HG02798 (cell line): ENCODE measurements around the gene BBS1.

Source experiments
- ATAC-seq: cut with Tn5 transposase; IDR thresholded peaks from one replicate; pipeline ENCODE4 v1.9.1; 2021; ENCODE audit warnings: mild to moderate bottlenecking; ENCODE audit not compliant: unreplicated experiment, poor library complexity

The BBS1 gene

DNA sequence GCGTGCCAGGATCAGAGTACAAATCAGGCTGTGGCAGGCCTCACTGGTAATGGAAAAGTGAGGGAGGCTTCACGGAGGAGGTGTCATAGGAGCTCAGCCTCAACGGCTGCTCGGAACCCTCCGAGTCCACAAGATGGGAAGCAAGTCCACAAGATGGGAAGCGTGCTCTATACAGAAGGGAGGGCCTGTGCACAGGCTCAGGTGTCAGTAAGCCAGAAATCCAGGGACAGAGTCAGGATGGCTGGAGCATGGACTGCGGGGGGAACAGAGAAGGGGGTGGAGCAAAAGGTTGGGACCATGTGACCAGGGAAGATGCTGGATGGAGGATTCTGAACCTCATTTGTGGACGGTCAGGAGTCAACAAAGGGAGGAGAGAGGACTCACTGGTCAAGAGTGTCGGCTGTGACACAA is 33.6 kb upstream of the BBS1 start:
- no peak for ATAC-seq

DNA sequence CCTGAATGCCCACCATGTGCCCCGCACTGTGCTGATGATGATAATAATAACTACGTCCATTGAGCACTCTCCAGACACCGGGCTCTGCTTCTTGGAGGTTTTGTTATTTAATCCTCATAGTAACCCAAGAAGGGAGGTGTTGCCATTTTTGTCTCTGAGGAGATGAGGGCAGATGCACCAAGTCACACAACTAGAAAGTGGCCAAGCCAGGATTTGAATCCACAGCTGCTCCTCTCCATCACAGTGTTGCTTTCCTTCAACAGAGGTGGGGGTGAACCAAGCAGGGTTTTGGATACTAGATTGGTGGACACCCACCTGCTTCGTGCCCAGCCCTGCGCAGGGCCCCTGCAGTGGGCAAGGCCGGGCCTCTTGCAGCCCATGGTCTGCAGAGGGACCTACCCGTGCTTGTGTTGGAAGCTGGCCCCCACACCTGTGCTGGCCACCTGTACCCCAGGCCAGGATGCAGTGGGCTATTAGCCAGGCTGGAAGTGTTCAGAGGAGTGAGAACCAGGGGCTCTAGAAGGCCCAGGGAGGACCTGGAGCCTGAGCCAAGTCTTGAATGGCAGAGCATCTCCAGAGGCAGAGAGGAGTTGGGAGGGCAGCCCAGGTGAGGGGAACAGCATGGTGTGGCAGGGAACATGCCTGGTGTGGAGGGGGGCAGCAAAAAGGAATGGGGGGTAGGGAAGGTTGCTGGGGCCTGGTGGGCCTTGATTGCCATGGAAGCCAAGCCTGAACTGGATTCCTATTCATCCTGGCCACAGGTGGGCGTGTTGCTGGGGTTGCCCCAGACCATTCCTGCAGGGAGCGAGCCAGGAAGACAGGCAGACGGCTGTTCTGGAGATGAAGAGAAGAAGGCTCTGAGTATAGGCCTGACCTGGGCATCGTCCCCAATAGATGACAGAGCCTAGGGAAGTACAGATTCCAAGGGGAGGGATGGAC is 32.9 kb upstream of the BBS1 start:
- no peak for ATAC-seq

DNA sequence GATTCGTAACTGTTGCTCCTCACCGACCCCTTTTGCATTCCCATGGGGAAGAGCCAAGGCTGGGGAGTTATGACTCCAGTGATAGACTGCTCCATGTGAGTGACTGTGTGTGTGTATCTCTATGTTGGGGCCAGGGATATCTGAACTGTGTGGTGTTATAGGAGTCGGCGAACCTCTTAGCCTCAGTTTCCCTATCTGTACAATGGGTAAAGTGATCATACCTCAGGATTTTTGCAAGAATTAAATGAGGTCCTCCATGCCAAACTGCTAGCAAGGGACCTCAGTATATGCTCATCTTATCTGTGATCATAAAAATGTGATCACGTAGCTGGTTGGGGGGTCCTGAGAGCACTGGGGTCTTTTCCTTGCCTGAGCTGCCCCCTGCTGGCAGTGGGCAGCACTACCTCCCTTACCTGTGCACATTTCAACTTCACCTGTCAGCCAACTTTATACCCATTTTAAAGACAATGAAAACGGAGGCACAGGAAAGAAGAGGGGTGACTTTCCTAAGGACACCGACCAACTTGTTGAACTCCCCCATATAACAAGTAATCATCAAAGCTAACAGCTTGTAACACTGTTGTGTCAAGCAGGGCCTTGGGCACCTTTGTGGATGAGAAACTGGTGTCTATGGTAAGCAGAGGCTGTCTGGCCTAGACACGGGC is 31.6 kb upstream of the BBS1 start:
- no peak for ATAC-seq

DNA sequence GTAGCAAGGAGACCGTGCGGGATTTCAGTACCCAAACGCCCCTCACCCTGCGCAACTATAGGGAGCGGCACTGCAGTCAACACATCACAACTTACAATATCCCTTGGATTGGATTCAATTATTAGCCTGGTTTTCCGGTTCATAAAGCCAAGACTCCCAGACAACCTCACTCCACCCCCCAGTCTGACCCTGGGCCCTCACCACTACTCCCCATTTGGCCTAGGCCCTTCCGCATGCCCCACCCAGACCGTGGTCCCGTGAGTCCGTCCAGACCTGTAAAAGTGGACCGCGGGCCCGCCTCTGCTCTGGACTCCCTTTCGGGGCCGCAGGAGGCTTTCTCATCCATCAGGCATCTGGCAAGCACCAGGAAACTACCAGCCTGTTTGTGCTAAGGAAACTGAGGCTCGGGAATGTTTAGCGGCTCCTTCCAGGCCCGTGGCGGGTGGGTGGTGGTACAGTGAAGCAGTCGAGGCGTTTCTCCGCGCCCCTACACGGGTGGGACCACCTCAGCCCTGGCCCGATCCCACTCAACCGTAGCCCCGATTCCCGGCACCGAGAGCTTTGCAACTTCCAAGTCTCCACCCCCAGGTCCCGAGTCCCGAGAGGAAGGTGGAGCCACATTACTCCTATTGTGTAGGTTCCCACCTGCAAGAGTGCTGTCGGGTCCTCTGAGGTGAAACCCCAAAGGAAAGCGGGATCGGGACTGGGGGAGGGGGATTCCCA is 30.9 kb upstream of the BBS1 start:
- peak; percentile 14 for ATAC-seq

DNA sequence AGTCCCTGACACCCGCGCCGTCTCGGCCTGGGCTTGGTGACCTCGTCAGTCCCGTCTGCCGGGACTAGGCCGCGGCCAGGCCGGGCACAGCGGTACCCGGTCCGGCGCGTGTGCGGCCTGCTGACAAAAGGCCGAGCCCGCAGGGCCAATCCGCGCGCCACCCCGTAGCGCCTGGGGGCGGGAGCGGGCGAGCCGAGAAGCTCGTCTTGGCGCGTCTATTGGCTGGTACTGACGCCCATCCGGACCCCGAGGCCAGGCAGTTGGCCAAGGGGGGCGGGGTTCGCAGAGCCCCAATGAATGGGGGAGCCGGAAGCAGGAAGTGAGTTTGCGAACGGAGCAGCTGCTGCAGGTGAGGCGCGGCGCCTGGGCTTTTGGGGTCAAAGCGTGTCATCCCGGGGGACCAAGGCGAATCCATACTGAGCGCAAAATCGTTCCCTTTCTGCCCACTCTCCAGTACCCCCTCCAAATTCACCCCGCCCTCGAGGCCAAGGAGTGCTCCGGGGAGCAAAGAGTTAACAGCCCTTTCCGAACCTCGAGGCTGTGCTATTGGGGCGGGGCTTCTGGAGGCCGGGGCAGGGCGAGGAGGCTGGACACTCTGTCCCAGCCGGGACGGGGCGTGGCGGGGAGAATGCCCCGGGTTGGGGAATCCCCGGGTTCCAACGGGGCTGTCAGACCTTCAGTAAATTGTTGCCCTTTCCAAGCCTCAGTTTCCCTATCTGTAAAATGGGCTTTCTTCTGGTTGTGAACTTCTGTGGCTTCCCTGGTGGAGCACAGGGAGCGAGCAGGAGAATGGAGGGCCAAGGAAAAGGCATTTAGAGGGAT is 30.1 kb upstream of the BBS1 start, which contains the start of gene DPP3:
TSS of gene DPP3 (plus strand) at position 318 of the 822 bp plus-strand sequence. CDS start 1,767 bp downstream, outside the sequence.
- ATAC-seq: peak; percentile 93

DNA sequence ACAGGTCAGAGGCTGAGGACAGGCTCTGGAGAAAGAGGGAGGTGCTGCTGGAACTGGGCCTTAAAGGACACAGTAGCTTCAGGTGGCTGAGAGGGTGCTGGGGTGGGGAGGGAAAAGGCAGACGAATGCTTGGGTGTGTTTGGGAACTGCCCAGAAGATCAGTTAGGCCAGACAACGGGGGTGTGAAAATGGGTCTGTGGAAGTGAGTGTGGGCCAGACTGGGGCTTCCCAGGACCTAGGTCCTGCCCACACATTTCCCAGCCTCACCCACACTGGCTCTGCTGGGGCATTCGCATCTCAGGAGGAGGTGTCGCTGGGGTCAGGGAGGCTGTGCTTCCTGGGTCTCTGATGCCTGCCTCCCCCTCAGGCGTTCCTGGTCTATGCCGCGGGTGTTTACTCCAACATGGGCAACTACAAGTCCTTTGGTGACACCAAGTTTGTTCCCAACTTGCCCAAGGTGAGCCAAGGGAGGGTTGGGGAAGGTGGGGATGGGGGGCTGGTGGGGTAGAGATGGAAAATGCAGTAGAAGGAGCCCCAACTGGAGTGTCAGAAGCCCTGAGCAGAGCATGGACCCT is 25.5 kb upstream of the BBS1 start:
- ATAC-seq: no peak

DNA sequence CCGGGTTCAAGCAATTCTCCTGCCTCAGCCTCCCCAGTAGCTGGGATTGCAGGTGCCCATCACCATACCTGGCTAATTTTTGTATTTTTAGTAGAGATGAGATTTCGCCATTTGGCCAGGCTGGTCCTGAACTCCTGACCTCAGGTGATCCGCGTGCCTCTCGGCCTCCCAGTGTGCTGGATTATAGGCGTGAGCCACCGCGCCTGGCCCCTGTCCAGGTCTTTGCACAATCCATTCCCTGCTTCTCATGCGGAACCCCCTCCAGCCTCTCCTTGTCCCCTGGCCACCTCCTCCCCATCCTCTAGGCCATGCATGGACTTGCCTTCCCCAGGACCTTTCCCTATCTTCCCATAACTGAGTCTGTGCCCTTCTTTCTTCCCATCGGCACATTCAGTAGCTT is 21.5 kb upstream of the BBS1 start:
- no peak for ATAC-seq

DNA sequence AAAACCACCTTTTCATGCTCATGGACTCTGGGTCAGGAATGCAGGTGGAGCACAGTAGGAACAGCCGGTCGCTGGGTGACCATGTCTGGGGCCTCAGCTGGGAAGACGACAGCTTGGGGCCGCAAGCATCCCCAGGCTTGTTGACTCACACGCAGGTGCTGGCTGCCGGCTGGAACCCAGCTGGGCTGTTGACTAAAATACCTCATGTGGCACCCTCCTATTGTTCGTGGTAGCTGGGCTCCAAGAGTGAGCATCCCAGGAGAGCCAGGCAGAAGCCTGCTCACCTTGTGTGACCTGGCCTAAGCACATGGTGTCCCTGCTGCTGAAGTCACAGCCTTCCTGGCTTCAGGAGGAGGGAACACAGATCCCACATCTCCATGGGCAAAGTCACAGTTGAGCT is 20.8 kb upstream of the BBS1 start:
- ATAC-seq: no peak

DNA sequence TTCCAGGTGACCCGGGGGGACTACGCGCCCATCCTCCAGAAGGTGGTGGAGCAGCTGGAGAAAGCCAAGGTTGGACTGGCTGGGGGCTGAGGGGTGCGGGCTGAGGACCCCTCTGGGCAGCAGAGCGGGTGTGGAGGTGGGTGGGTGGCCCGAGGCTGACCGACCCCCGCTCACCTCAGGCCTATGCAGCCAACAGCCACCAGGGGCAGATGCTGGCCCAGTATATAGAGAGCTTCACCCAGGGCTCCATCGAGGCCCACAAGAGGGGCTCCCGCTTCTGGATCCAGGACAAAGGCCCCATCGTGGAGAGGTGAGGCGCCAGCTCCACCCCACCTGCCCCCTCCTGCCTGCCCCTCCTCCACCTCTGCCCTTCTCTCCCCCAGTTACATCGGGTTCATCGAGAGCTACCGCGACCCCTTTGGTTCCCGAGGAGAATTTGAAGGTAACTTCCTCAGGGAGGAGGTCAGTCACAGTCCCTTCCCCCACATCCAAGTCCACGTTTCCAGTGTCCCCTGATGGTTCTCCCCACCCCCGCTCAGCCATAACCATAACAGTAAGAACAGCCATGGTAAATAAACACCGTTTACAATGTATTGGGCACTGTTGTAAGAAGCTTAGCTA is 19.0 kb upstream of the BBS1 start:
- no peak for ATAC-seq

DNA sequence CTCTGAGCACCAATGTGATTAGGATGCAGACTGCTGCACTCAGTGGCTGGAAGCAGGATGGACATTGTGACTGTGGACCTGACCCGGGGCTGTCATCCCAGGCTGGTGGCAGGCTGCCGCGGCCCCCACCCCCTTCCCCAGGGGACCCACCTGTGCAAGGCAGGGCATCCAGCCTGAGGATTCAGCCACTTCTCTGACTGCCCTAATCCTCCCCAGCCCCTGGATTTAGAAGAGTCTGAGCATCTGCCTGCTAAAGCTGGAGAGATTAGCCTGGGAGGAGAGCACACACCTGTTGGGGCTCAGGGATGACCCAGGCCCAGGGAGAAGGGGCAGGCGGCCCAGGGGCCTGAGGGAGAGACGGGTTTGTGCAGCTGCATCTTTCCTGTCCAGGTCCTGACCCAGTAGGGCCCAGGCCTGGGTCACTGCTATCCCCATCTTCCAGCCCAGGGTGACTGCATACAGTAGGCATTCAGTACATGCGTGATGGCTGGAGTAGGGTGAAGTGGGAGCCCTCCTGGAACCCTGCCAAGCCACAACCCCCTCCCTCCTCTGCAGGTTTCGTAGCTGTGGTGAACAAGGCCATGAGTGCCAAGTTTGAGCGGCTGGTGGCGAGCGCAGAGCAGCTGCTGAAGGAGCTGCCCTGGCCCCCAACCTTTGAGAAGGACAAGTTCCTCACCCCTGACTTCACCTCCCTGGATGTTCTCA is 18.1 kb upstream of the BBS1 start:
- ATAC-seq: no peak

DNA sequence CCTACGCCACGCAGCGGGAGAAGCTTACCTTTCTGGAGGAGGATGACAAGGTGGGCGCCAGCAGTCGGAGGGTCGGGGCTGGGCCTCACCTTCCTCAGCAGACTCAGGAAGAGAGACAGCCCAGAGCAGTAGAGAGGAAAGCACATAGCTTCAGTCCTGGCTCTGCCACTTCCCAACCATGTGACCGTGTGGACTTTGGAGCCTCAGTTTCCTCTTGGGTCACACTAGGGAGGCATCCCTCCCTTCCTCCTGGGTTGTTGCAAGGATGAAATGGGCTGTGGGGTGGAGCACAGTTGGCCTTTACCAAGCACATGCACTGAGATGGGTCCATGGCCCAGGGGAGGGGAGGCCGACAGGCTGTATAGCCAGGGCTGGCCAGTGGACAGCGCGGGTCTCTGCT is 17.3 kb upstream of the BBS1 start:
- no peak for ATAC-seq

DNA sequence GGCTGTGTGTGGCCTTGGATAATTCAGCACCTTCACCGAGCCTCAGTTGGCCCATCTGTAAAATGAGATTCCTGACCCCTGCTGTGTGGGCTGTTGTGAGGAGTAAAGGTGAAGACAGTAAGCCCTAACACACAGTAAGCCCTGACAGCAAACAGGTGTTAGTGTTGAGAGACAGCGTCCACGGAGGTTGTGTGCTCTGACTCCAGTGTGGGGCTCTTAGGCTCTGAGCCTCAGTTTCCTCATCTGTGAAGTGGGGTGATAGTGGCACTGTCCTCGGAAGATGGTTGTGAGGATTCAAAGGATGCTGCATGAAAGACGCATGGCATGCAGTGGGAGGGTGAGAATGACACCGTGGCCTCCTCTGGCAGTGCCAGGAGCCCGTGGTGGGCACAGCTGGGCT is 16.0 kb upstream of the BBS1 start:
- ATAC-seq: no peak

DNA sequence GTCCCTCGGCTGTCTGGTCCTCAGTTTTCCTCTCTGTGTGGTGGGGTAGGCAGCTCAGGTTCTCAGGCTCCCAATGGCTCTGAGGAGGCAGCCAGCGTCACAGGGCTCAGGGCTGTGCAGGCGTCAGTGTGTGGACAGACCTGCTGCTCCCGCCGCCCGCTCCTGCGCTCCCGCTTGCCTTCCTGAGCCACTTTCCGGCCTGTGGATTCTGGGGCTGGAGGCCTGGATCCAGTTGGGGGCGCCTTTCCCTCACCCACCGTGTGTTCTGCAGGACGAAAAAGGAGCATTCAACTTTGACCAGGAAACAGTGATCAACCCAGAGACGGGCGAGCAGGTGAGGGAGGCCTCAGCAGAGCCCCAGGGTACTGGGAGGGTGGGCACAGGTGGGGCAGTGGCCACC is 15.5 kb upstream of the BBS1 start:
- no peak for ATAC-seq

DNA sequence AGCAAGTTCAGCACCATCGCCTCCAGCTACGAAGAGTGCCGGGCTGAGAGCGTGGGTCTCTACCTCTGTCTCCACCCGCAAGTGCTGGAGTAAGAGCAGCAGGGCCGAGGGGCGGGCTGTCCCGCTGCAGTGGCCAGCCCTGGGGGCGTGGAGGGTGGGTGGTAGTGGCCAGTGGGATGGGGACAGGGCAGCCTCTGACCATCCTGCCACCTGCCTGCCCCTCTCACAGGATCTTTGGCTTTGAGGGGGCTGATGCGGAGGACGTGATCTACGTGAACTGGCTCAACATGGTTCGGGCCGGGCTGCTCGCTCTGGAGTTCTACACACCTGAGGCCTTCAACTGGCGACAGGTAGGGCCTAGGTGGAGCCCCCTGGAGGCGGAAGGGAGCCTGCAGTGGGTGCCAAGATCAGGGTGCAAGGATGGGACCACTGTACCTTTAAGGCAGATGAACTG is 15.0 kb upstream of the BBS1 start:
- ATAC-seq: no peak

DNA sequence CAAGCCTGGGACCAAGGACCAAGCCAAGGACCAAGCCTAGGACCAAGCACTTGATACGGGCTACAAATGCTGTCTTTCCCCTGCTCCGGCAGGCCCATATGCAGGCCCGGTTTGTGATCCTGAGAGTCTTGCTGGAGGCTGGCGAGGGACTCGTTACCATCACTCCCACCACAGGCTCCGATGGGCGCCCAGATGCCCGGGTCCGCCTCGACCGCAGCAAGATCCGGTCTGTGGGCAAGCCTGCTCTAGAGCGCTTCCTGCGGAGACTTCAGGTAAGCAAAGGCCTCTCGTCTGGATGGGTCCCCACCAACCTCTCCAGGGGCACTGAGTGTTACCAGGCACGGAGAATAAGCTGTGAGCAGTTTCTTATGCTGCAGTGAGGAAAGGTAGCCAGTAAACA is 13.2 kb upstream of the BBS1 start:
- no peak for ATAC-seq

DNA sequence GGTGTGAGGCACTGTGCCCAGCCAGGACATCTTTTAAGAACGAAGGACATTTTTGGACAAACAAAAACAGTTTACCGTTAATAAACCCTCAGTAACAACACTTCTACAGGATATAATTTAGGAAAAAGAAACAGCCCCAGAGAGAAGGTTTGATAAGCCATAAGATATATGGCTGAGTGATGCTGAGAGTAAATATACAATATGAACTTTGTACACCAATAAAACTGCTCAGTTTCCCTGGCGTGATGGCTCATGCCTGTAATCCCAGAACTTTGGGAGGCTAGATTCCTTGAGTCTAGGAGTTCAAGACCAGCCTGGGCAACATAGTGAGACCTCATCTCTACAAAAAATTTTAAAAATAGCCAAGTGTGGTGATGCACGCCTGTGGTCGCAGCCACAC is 11.9 kb upstream of the BBS1 start:
- ATAC-seq: no peak

DNA sequence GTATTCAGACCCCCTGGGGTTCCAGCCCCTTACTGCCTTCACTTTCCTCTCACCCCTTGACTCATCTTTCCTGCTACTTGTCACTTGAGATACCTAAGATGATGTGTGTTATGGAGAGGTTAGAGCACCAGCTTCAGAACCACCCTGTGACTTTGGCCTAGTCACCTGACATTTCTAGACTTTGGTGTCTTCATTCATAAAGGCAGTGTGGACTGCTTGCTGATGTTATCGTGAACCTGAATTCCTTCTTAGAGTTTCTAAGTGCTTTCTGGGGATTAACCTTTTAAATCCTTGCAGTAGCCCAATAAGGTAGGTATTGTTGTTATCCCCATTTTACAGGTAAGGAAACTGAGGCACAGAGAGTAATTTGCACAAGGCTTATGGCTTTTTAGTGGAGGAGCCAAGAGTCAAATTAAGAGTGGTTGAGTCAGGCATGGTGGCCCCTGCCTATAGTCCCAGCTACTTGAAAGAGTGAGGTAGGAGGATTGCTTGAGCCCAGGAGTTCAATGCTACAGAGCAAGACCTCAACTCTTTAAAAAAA is 5.1 kb upstream of the BBS1 start:
- no peak for ATAC-seq

DNA sequence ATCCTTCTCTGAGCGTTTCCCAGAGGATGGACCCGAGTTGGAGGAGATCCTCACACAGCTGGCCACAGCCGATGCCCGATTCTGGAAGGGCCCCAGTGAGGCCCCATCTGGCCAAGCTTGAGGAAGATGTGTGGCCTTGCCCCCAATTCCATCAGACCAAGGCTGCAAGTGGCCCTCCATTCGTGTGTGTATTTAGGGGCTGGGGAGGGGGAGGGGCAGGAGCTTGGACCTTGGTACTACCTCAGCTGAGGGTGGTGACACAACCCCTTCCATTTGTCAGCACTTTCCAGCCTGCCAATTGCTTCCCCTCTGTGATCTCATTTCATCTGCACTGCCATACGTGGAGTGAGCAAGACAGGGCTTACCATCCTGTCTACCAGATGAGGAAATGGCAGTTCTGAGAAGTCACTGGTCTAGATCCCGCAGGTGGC is 1.3 kb upstream of the BBS1 start:
- no peak for ATAC-seq
